T follicular helper cell (primary cell): ENCODE measurements around the gene SLC5A5.
"Not testable (repeated sequence)": the region's sequence is repeated elsewhere in the genome, so short reads cannot be mapped to it uniquely, and the experiment has no call there.

Source experiments
- DNase-seq: peaks from one replicate; pipeline ENCODE4 v3.0.0-alpha.2; 2020; ENCODE audit warnings: low read depth

SLC5A5 gene

DNA sequence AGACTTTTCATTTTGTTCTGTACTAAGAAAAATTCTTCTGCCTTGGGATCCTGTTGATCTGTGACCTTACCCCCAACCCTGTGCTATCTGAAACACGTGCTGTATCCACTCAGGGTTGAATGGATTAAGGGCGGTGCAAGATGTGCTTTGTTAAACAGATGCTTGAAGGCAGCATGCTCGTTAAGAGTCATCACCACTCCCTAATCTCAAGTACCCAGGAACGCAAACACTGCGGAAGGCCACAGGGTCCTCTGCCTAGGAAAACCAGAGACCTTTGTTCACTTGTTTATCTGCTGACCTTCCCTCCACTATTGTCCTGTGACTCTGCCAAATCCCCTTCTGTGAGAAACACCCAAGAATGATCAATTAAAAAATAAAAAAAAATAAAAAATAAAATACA lies 47.4 kb downstream of the SLC5A5 start:
- not testable (repeated sequence) for DNase-seq

DNA sequence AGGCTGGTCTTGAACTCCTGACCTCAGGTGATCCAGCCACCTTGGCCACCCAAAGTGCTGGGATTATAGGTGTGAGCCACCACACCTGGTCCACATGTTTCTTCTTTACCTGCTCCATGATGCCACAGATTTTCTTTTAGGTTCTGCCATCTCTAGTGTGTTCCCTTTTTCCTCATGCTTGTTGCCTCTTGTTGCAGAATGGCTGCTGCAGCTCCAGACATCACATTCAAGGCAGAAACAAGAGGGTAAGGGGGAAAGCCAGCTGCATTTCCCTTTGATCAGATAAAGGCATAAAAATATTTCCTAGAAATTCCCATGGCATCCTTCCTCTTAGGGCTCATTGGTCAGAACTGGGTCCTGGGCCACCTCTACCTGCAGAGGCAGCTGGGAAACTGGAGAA lies 48.8 kb downstream of the SLC5A5 start:
- DNase-seq = no peak

GRCh38 chr19:17922138-17922537 lies 50.4 kb downstream of the SLC5A5 start:
- no peak for DNase-seq

- DNase-seq = no peak
Measured at GRCh38 chr19:17926044-17926443, 54.3 kb downstream of the SLC5A5 start.

DNA sequence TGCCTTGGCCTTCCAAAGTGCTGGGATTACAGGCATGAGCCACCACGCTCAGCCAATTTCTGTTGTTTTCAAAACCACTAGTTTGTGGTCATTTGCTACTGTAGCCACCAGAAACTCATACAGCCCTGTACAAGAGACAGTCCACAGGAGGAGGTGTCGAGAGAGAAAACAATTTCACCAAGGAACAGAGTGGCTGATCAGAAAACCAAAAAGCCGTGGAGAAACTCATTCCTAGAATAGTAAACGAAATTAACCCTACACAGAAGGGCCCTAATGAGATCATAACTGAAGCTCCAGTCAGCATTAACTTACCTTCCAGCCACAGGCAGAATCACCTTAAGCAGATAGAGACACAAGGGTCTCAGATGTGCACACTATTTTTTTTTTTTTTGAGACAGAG lies 57.3 kb downstream of the SLC5A5 start:
- no peak for DNase-seq

GRCh38 chr19:17931532-17932191 lies 59.9 kb downstream of the SLC5A5 start:
- no peak for DNase-seq

DNA sequence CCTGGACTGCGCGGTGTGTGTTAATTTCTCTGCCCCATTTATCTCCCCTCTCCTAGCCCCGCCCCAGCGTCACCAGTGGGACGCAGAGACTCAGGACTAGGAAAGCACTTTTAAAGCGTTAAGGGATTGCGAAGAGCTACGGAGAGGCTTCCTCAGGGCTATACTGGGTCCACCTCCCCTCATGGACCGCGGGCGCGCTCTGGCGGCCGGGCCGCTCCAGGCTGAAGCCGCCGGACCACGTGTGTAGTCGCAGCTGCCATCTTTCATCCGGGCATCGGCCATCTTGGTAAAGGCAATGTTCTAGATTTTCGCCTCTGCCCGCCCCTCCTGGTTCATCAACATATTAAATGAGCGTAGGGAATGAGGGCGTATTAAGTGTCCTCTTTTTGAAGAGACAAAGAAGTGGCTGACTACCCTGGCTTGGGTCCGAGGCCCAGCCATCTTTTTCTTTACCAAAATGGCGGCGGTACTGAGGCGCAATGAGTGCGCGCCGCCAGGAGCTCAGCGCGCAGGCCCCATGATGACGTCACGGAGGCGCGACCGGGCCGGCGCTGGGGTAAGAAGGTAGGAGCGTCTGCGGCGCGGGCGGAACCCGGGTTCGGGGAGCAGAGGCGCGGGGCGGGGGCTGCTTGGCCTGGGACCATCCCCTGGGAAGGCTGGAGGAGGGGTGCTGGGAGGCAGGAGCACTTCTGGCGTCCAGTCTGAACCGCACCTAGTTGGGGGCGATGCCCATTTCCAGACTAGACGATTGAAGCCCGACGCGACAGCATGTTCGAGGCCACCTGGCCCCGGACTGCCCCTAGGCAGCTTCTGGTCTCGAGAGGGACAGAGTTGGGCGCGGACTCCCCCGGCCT lies 61.0 kb downstream of the SLC5A5 start, which contains the start of gene CCDC124:
CCDC124 (plus strand) TSS at position 531 of the 854 bp plus-strand sequence. CDS start 3,406 bp downstream, outside the sequence.
- DNase-seq = peak; percentile 88

- DNase-seq = no peak
Measured at GRCh38 chr19:17933414-17934129, 61.8 kb downstream of the SLC5A5 start.

DNA sequence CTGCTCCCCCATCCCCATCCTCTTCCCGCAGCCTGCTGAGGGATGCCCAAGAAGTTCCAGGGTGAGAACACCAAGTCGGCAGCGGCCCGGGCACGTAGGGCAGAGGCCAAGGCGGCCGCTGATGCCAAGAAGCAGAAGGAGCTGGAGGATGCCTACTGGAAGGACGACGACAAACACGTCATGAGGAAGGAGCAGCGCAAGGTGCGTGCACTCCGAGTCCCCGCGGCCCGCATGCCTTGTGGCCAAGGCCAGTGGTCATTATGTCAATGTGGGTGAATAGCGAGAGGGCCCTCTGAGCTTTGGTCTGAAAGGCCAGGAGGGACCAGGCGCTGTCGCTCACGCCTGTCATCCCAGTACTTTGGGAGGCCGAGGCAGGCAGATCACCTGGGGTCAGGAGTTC lies 64.6 kb downstream of the SLC5A5 start:
- no peak for DNase-seq

- DNase-seq = no peak
Measured at GRCh38 chr19:17937371-17937900, 65.7 kb downstream of the SLC5A5 start.

DNA sequence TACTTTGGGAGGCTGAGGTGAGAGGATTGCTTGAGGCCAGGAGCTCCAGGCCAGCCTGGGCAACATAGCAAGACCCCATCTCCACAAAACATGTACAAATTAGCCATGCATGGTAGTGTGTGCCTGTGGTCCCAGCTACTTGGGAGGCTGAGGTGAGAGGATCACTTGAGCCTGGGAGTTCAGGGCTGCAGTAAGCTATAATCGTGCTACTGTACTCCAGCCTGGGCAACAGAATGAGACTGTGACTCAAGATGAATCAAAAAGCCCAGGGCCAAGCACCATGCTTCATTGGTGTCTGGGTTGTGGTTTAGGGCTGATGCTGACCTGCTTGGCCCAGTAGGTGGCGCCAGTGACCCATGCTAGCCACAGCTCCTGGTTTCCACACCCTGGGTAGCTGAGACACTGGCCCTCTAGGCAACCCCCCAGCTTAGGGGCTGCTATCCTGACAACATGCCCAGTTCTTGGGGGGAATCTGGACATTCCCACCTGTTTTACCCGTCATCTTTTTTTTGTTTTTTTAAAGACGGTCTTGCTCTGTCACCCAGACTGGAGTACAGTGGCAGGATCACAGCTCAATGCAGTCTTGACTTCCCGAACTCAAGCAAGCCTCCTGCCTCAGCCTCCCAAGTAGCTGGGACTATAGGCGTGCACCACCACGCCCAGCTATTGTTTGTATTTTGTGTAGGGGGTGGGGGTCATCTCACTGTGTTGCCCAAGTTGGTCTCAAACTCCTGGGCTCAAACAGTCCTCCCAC lies 66.5 kb downstream of the SLC5A5 start:
- DNase-seq = peak; percentile 71

DNA sequence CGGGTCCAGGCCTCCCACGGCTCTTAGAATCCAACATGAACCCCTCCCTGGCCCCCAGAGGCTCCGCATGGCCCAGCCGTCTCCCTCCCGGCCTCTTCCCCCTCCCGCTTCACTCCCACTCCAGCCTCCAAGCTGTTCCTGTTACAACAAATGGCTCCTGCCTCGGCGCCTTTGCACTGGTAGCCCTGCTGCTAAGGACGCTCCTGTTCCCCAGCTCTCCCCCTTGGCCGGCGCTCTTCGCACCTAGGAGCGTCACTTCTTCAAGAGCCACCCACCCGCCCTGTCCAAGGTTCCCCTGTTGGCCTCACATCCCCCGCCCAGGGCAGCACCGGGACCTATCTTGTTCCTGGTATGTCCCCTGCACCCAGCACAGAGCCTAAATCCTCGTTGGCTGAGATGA lies 70.4 kb downstream of the SLC5A5 start:
- DNase-seq = no peak

- no peak for DNase-seq
Measured at GRCh38 chr19:17942582-17943273, 71.0 kb downstream of the SLC5A5 start.

GRCh38 chr19:17943274-17944221 lies 71.8 kb downstream of the SLC5A5 start:
- DNase-seq = no peak

DNA sequence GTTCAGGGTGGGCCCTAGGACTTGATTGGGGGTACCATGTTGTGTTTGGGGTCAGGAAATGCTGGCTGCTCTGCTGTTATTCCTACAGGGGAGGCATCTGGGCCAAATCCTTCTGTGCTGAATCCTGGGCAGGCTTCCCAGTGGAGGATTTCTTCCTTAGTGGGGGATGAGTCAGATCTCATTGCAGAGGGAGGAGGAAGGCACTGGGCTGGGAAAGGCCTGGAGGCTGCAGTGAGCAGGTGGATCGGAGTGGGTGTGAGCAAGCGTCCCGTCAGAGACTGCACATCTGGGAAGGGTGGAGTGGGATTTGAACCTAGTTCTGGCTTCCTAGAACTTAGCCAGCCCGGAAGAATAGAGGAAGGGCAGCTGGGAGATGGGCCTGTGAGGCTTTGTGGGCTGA lies 72.6 kb downstream of the SLC5A5 start:
- DNase-seq = no peak
